ENCODE results near the gene MINDY3.
"Not testable (repeated sequence)": the region's sequence is repeated elsewhere in the genome, so short reads cannot be mapped to it uniquely, and the experiment has no call there.

The MINDY3 gene

GRCh38 chr10:15859906-15860691 lies at the start of gene MINDY3:
Gene MINDY3 (minus strand): TSS chr10:15860507. CDS start chr10:15860299, 208 bp downstream.
- peak; percentile 63 for DNase-seq

GRCh38 chr10:15901889-15902288 lies 41.6 kb upstream of the MINDY3 start:
- DNase-seq, result no peak

GRCh38 chr10:15898046-15898445 lies 37.7 kb upstream of the MINDY3 start:
- DNase-seq, result no peak

- DNase-seq, result no peak
These were observed 37.0 kb upstream of the MINDY3 start for GRCh38 chr10:15897287-15897686.

- no peak for DNase-seq
These were observed 36.3 kb upstream of the MINDY3 start for GRCh38 chr10:15896654-15897053.

GRCh38 chr10:15884447-15884846 lies 24.1 kb upstream of the MINDY3 start:
- no peak for DNase-seq

- DNase-seq, result no peak
These were observed 21.2 kb upstream of the MINDY3 start for GRCh38 chr10:15881542-15881941.

GRCh38 chr10:15879663-15880062 lies 19.4 kb upstream of the MINDY3 start:
- DNase-seq, result no peak

GRCh38 chr10:15879058-15879457 lies 18.8 kb upstream of the MINDY3 start:
- peak; percentile 12 for DNase-seq

- no peak for DNase-seq
These were observed 17.7 kb upstream of the MINDY3 start for GRCh38 chr10:15877836-15878576.

- not testable (repeated sequence) for DNase-seq
These were observed 16.0 kb upstream of the MINDY3 start for GRCh38 chr10:15876274-15876673.

GRCh38 chr10:15872645-15873044 lies 12.3 kb upstream of the MINDY3 start:
- not testable (repeated sequence) for DNase-seq

- no peak for DNase-seq
These were observed 11.5 kb upstream of the MINDY3 start for GRCh38 chr10:15871823-15872222.

GRCh38 chr10:15869935-15870334 lies 9.6 kb upstream of the MINDY3 start:
- no peak for DNase-seq

- DNase-seq, result no peak
These were observed 7.7 kb upstream of the MINDY3 start for GRCh38 chr10:15868006-15868405.

GRCh38 chr10:15865304-15865703 lies 5.0 kb upstream of the MINDY3 start:
- DNase-seq, result no peak

- no peak for DNase-seq
These were observed 4.1 kb upstream of the MINDY3 start for GRCh38 chr10:15864419-15864818.

GRCh38 chr10:15863733-15864132 lies 3.4 kb upstream of the MINDY3 start:
- DNase-seq, result no peak

- DNase-seq, result no peak
These were observed 3.0 kb upstream of the MINDY3 start for GRCh38 chr10:15863323-15863722.

- DNase-seq, result no peak
These were observed 440 bp upstream of the MINDY3 start for GRCh38 chr10:15860692-15861201.

- DNase-seq, result no peak
These were observed 800 bp downstream of the MINDY3 start for GRCh38 chr10:15859509-15859905.

GRCh38 chr10:15858861-15859281 lies 1.4 kb downstream of the MINDY3 start:
- no peak for DNase-seq

GRCh38 chr10:15857107-15857575 lies 3.2 kb downstream of the MINDY3 start:
- DNase-seq, result no peak

Data from KG1 (cell line).